Activated CD4-positive, alpha-beta T cell treated with anti-CD3 and anti-CD28 coated beads for 48 hours (primary cell): ENCODE measurements around the gene PPP1R15B.

ENCODE experiments used
- DNase-seq: peaks from one replicate; pipeline ENCODE4 v3.0.0-alpha.2; 2020

PPP1R15B gene

GRCh38 chr1:204411451-204412204, at the start of gene PPP1R15B:
Gene PPP1R15B (minus strand): TSS chr1:204411817. CDS start chr1:204411411, 406 bp downstream.
- DNase-seq, result peak; percentile 97

- DNase-seq, result no peak
Observed at GRCh38 chr1:204460346-204460745, 48.7 kb upstream of the PPP1R15B start.

GRCh38 chr1:204459706-204460105, 48.1 kb upstream of the PPP1R15B start:
- no peak for DNase-seq

- no peak for DNase-seq
Observed at GRCh38 chr1:204457666-204458065, 46.0 kb upstream of the PPP1R15B start.

GRCh38 chr1:204456826-204457442, 45.3 kb upstream of the PPP1R15B start:
- no peak for DNase-seq

- no peak for DNase-seq
Observed at GRCh38 chr1:204455831-204456145, 44.2 kb upstream of the PPP1R15B start.

- DNase-seq, result no peak
Observed at GRCh38 chr1:204455063-204455830, 43.6 kb upstream of the PPP1R15B start.

- no peak for DNase-seq
Observed at GRCh38 chr1:204454476-204454875, 42.9 kb upstream of the PPP1R15B start.

GRCh38 chr1:204453141-204453772, 41.6 kb upstream of the PPP1R15B start:
- DNase-seq, result peak; percentile 67

- DNase-seq, result no peak
Observed at GRCh38 chr1:204451352-204452124, 39.9 kb upstream of the PPP1R15B start.

GRCh38 chr1:204450461-204451257, 39.0 kb upstream of the PPP1R15B start:
- DNase-seq, result no peak

GRCh38 chr1:204449678-204450280, 38.2 kb upstream of the PPP1R15B start:
- DNase-seq, result no peak

- no peak for DNase-seq
Observed at GRCh38 chr1:204448991-204449677, 37.5 kb upstream of the PPP1R15B start.

- DNase-seq, result no peak
Observed at GRCh38 chr1:204448344-204448964, 36.8 kb upstream of the PPP1R15B start.

GRCh38 chr1:204447736-204448135, 36.1 kb upstream of the PPP1R15B start:
- DNase-seq, result no peak

- no peak for DNase-seq
Observed at GRCh38 chr1:204447190-204447589, 35.6 kb upstream of the PPP1R15B start.

- DNase-seq, result peak; percentile 84
Observed at GRCh38 chr1:204446413-204447111, 34.9 kb upstream of the PPP1R15B start.

- DNase-seq, result peak; percentile 81
Observed at GRCh38 chr1:204445860-204446412, 34.3 kb upstream of the PPP1R15B start.
